Panc1 (cell line): ENCODE measurements around the gene EIF5A. TPM values are rescaled to one million over a fixed set of nuclear protein-coding genes. Genes with fewer than 3 reads are reported as not detected.

Source experiments
- ATAC-seq: fragments of 200-7000 bp; cut with Tn5 transposase; 2 replicates; pipeline ENCODE4 v1.9.1; 2020; ENCODE audit warnings: mild to moderate bottlenecking, moderate library complexity
- BruUV-seq: library from RNA; stranded (reverse); fragments of 400-500 nt; replicated peaks from 2 replicates; lab custom pipeline; 2021; lab: Mats Ljungman, UMichigan
- CTCF ChIA-PET: fragments of 300-600 bp; sonication (Branson Sonifier 250); formaldehyde crosslinking; loops from one replicate; lab custom pipeline; 2022; ENCODE audit warnings: antibody characterized with exemption; lab: Charles Lee
- POLR2A ChIA-PET: fragments of 300-600 bp; sonication (Branson Sonifier 250); formaldehyde crosslinking; loops from one replicate; lab custom pipeline; 2022; ENCODE audit warnings: antibody characterized with exemption; lab: Charles Lee
- DNase-seq: peaks from one replicate; pipeline ENCODE4 v3.0.0-alpha.2; 2010; ENCODE audit warnings: low read depth, low spot score
- H3K27ac ChIP-seq: 2 replicates; pipeline ENCODE4 v1.5.1; 2011; ENCODE audit warnings: mild to moderate bottlenecking, low read length, inconsistent platforms
- H3K27me3 ChIP-seq: fragments of 200-500 bp; sonication (Bioruptor generic); 2 replicates; pipeline ENCODE4 v1.6.0; 2014; ENCODE audit warnings: low read length, inconsistent platforms; ENCODE audit not compliant: control insufficient read depth, insufficient read depth
- H3K36me3 ChIP-seq: fragments of 200-500 bp; sonication (Bioruptor generic); 2 replicates; pipeline ENCODE4 v1.5.1; 2014; ENCODE audit warnings: inconsistent platforms, mild to moderate bottlenecking, low read length, moderate library complexity; ENCODE audit not compliant: control insufficient read depth, insufficient read depth
- H3K4me1 ChIP-seq: 2 replicates; pipeline ENCODE4 v1.5.1; 2011; ENCODE audit warnings: inconsistent platforms, mild to moderate bottlenecking, low read length, moderate library complexity; ENCODE audit not compliant: control insufficient read depth, insufficient read depth
- H3K4me3 ChIP-seq, 2 experiments: 2 replicates each; pipeline ENCODE4 v1.5.1; 2011 to 2012; ENCODE audit warnings: low read depth in 2 of 2, low read length in 2 of 2, mild to moderate bottlenecking in 2 of 2, inconsistent platforms in 1 of 2, moderate library complexity in 1 of 2
- H3K9me3 ChIP-seq: fragments of 200-500 bp; sonication (Bioruptor generic); 2 replicates; pipeline ENCODE4 v1.5.1; 2014; ENCODE audit warnings: low read depth, mild to moderate bottlenecking, inconsistent platforms, low read length, moderate library complexity; ENCODE audit not compliant: control insufficient read depth, insufficient read depth
- CTCF ChIP-seq: fragments of 450-650 bp; IDR thresholded peaks from 2 replicates; pipeline ENCODE4 v1.5.1; 2017; ENCODE audit warnings: mild to moderate bottlenecking
- POLR2AphosphoS5 ChIP-seq: IDR thresholded peaks from 2 replicates; pipeline ENCODE4 v1.6.1; 2012; ENCODE audit warnings: mild to moderate bottlenecking, low read depth, low read length, moderate library complexity
- REST ChIP-seq, 2 experiments: IDR thresholded peaks; 2 replicates each; pipeline ENCODE4 v1.6.1; 2011 to 2012; ENCODE audit warnings: low read depth in 2 of 2, control low read depth in 1 of 2, low read length in 1 of 2, mild to moderate bottlenecking in 1 of 2, moderate library complexity in 1 of 2; ENCODE audit not compliant: insufficient read depth in 1 of 2
- SIN3A ChIP-seq: IDR thresholded peaks from 2 replicates; pipeline ENCODE4 v1.6.1; 2012; ENCODE audit warnings: low read depth, mild to moderate bottlenecking, low read length, moderate library complexity, borderline replicate concordance; ENCODE audit not compliant: insufficient read depth
- TCF7L2 ChIP-seq: IDR thresholded peaks from 2 replicates; pipeline ENCODE4 v1.6.1; 2011; ENCODE audit warnings: mild to moderate bottlenecking, low read depth, low read length, inconsistent platforms
- in situ Hi-C: cut with HindIII; loops from 2 replicates; pipeline ENCODE4 v1.10.0; 2016; ENCODE audit warnings: low sequenced_read_pairs, low pct_unique_long_range_greater_than_20kb
- intact Hi-C: fragments of 100-400 bp; cut with micrococcal nuclease; formaldehyde crosslinking; loops from one replicate; pipeline ENCODE4 v1.10.0; 2022; ENCODE audit not compliant: unreplicated experiment
- total RNA-seq: library from RNA; stranded (reverse); gene quantifications from one replicate; pipeline ENCODE4 v1.2.1, GENCODE V29; 2021; ENCODE audit not compliant: unreplicated experiment

EIF5A gene
- total RNA-seq, 1 experiment from 2014 or later: 728 TPM

GRCh38 chr17:7328840-7329373, 21.5 kb downstream of the EIF5A start, which contains the start of gene NEURL4:
Gene NEURL4 (minus strand): TSS chr17:7329335. CDS start chr17:7329312, 23 bp downstream.
- Histone ChIP-seq H3K4me3 (peak within 1 kb of the TSS; percentile 81 to 90), H3K36me3 (no peaks in the 10 kb centered on the region; the same call in 1 of the 2 replicates), H3K27me3 (no peaks in the 10 kb centered on the region), H3K27ac (peak within 1 kb of the TSS; percentile 90), H3K4me1 (peaks cover 7% of the 10 kb centered on the region), H3K9me3 (no peaks in the 10 kb centered on the region)
- in situ Hi-C loops (no loop called here), intact Hi-C loops (no loop called here)
- TF ChIP-seq REST (IDR thresholded peaks at IDR 0.05; ENCODE audit: insufficient read depth in 1 of 2, low read depth in 2 of 2, low read length in 1 of 2) (no peak), POLR2AphosphoS5 (no peak), CTCF (no peak), TCF7L2 (no peak), SIN3A (no peak)
- ATAC-seq: peak; percentile 35
- ChIA-PET POLR2A (interaction anchor here (0.9 kb wide), 1 partner anchor 21 kb away, joined by 3 read pairs; no protein-coding TSS in a partner anchor), CTCF (interaction anchor here (0.6 to 0.7 kb wide), 2 partner anchors 39 to 190 kb away, joined by 3 to 5 read pairs; no protein-coding TSS in a partner anchor)
- DNase-seq: no peak
- BruUV-seq: no TSS peak

GRCh38 chr17:7329374-7329996, 22.1 kb downstream of the EIF5A start:
- Histone ChIP-seq H3K4me3 (peak overlapping the region; percentile 81 to 90), H3K4me1 (peaks cover 7% of the 10 kb centered on the region), H3K27me3 (no peaks in the 10 kb centered on the region), H3K9me3 (no peaks in the 10 kb centered on the region), H3K27ac (peak overlapping the region; percentile 89), H3K36me3 (no peaks in the 10 kb centered on the region; the same call in 1 of the 2 replicates)
- DNase-seq: peak; percentile 96
- TF ChIP-seq TCF7L2 (no peak), CTCF (no peak), REST (IDR thresholded peaks at IDR 0.05; ENCODE audit: insufficient read depth in 1 of 2, low read depth in 2 of 2, low read length in 1 of 2) (no peak; a peak in 1 of 4 replicates), POLR2AphosphoS5 (peak; percentile 75; the same call in 1 of the 2 replicates), SIN3A (peak; percentile 49; the same call in 1 of the 2 replicates)
- in situ Hi-C loops (no loop called here), intact Hi-C loops (no loop called here)
- POLR2A ChIA-PET: interaction anchor here (0.5 to 1.1 kb wide), 6 partner anchors 16 to 698 kb away, joined by 3 to 5 read pairs (median 3); partner anchors contain the start of gene ZBTB4
- BruUV-seq: no TSS peak
- peak; percentile 84 for ATAC-seq
- CTCF ChIA-PET: interaction anchor here (0.6 to 0.7 kb wide), 4 partner anchors 17 to 189 kb away, joined by 3 to 5 read pairs (median 3); no protein-coding TSS in a partner anchor
